Stimulated activated CD4-positive, alpha-beta T cell treated with anti-CD3 and anti-CD28 coated beads, Interleukin-15, amount 100 ng/mL, for 1 hour (primary cell): ENCODE results near the gene TNFSF10.

Source experiments
- DNase-seq, 2 donors: peaks; one replicate each; pipeline ENCODE4 v3.0.0-alpha.2; 2020; ENCODE audit warnings: low read depth in 1 of 2, low spot score in 1 of 2

TNFSF10 gene

DNA sequence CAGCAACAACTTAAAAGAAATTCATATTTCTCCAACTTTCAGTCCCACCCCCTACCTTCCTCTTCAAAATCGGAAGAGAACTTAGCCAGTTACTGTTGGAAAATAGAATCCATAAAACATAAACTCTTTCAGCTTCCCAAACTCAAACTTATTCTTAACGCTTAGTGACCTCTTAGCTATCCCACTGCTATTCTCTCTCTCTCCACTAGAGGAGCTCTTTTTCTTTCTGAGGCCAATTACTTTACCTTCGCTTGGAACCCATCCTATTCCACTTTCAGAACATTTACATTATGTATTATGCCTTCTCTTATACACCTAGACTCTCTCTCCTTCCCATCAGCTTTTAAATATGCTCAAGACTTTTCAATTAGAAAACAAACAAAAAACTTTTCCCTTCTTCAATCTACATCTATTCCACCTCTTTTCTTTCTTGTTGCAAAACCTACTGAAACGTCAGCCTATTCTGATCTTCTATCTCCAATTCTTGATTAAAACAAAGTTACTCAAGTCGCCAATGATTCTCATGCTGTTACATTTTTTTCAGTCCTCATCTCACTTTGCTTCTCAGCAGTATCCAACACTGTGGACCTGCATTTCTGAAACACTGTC lies 61.6 kb downstream of the TNFSF10 start:
- DNase-seq: no peak

DNA sequence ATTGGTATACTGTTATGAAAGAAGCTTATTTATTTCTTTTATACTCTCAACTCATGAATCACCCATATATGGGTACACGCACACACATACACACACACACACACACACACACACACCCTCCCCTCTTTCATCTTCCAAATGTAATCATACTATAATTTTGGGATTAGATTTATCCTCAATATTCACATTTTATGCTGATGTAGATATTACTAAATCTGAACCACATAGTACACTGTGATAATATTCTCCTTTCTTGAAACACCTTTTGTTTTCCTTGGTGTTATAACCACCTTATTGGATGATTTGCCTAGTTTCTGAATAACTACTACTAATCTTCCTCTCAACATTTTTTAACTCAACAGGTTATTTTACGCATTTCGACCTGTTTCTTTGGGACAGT lies 66.8 kb downstream of the TNFSF10 start:
- DNase-seq: no peak
